CD4-positive, alpha-beta T cell treated with Interleukin-12 subunit alpha and Interleukin-12 subunit beta, for 1 hour (primary cell): ENCODE results near the gene DHX40.
A peak's percentile ranks its signal among the peaks of the same experiment; 100 is the strongest.
"Not testable (repeated sequence)": the region's sequence is repeated elsewhere in the genome, so short reads cannot be mapped to it uniquely, and the experiment has no call there.

Experiments
- DNase-seq: peaks from one replicate; pipeline ENCODE4 v3.0.0-alpha.2; 2020

The DHX40 gene

GRCh38 chr17:59561042-59561441 lies 4.4 kb upstream of the DHX40 start:
- peak; percentile 23 for DNase-seq

DNA sequence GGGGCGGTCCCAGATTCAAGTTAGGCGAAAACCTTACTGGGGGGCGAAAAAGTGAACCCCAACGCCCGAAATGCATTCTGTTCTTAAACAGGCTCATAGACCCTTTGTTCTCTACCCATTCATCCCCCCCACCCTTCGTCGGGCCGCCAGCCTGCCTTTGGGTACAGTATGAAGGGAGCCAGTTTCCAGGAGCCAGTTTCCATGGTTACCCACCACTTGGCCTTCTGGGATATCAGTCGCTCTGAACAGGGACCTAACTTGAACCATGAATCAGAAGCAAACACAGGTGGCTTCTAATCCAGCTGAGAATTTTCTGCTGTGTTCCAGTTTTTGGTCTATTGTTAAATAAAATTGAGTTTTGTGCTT lies 532 bp downstream of the DHX40 start:
- DNase-seq = peak; percentile 73

GRCh38 chr17:59569151-59569550 lies 3.7 kb downstream of the DHX40 start:
- DNase-seq = not testable (repeated sequence)

DNA sequence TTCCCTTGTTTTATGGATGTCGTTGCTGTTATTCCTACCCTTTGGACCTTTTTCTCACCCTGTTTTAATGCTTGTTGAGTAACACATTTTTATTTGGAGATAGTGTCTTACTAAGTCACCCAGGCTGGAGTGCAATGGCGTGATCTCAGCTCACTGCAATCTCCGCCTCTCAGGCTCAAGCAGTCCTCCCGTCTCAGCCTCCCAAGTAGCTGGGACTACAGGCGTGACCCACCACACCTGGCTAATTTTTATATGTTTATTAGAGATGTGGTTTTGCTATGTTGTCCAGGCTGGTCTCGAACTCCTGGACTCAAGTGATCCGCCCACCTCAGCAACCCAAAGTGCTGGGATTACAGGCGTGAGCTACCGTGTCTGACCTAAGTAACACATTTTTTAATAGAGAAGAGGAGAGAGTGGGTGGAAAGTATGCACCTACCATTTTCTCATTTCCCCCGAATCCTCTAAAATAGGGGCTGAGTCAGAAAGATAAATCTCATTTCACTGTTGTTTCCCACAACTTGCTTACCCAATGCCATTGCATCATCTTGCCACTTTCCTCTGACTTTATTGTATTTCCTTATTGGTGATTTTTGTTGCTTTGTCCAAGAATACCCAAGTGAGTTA lies 7.0 kb downstream of the DHX40 start:
- DNase-seq = no peak

DNA sequence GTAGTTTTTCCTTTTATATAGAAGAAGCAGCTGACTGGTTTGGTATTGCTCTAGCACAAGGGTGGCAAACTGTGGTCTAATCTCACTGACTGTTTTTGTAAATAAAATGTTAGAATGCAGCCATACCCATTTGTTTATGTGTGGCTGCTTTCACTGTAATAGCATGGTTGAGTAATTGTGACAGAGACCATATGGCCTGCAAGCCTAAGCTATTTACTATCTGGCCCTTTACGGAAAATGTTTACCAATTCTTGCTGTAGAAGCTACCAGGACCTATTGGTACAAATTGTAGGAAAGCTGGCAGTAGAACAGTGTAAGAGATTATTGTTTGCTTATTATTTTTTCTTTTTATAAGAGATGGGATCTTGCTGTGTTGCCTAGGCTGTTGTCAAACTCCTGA lies 18.8 kb downstream of the DHX40 start:
- DNase-seq = not testable (repeated sequence)

- no peak for DNase-seq
Measured at GRCh38 chr17:59600169-59600568, 34.8 kb downstream of the DHX40 start.

DNA sequence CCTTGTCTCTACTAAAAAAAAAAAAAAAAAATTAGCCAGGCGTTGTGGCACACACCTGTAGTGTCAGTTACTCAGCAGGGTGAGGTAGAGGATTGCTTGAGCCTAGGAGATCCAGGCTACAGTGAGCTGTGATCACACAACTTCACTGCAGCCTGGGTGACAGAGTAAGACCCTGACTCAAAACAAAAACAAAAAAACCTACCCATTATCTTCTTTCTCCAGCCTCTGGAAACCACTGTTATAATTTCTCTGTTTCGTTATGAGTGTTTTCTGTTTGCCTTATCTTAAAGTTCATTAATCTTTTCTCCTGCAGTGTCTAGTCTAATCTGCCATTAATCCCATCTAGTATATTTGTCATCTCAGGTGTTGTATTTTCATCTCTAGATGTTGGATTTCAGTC lies 35.7 kb downstream of the DHX40 start:
- no peak for DNase-seq

GRCh38 chr17:59607061-59607460 lies 41.7 kb downstream of the DHX40 start:
- DNase-seq = no peak

- DNase-seq = peak; percentile 29
Measured at GRCh38 chr17:59607817-59608403, 42.5 kb downstream of the DHX40 start.

GRCh38 chr17:59611503-59611902 lies 46.1 kb downstream of the DHX40 start:
- no peak for DNase-seq

- DNase-seq = no peak
Measured at GRCh38 chr17:59616253-59616920, 51.0 kb downstream of the DHX40 start.

- no peak for DNase-seq
Measured at GRCh38 chr17:59617156-59617732, 51.8 kb downstream of the DHX40 start.

DNA sequence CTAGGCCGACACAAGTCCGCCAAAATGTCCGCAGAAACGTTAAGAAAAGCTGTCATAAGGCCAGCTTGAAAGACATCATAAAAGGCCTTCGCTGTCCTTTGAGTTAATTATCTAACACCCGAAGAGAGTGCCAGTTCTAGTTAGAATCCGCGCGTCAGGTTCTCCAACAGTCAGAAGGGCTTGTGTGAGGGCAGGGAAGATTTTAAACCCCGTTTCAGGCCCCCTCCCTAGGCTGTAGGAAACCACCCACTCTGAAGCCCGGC lies 53.6 kb downstream of the DHX40 start:
- no peak for DNase-seq

- peak; percentile 92 for DNase-seq
Measured at GRCh38 chr17:59619298-59620063, 54.1 kb downstream of the DHX40 start, which contains the start of gene CLTC. CLTC (plus strand) TSS chr17:59619895; CDS start chr17:59620132, 237 bp downstream.

DNA sequence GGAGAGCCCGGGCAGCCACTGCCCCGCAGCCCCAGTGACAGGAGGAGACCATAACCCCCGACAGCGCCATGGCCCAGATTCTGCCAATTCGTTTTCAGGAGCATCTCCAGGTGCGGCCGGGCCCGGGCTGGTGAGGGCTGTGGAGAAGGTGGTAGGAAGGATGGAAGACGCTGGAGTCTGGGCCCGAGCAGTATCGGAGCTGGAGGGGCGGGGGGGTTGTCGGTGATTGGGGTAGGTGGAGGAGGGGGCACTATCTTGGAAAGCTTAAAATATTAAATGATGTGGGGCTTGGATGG lies 54.6 kb downstream of the DHX40 start:
- no peak for DNase-seq

DNA sequence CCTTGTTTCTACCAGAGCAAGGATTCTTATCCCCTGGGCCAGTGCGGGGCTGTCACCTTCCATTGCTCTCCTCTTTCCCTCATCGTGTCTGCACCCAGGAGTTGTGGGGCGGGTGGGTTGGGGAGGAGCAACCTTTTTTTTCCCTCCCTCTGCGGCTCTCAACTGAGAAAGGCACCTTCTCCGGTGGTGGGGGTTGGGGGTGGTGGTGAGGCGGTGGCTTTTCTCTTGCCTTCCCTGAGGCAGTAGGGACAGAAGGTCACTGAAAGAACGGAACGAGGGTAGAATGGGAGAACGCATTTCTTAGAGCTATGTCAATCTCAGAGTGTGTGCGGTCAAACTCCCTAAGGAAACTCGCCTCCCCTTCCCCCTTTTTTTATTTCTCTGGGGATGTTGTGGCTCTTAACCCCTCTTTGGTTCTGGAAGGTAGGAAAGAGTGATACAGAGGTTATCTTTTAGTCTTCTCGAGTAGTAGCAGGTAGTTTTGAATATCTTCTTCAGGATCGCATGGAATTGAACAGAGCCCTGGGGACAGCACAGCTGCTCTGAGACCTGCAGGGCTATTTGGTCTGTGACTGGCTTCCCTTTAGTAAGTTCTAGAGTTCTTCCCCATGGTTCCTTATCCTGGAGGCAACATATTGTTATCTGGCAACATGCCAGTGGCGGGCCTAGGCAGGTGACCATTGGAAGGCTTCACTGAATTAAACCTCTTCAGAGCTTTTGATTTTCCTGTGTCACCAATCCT lies 55.3 kb downstream of the DHX40 start:
- peak; percentile 66 for DNase-seq

DNA sequence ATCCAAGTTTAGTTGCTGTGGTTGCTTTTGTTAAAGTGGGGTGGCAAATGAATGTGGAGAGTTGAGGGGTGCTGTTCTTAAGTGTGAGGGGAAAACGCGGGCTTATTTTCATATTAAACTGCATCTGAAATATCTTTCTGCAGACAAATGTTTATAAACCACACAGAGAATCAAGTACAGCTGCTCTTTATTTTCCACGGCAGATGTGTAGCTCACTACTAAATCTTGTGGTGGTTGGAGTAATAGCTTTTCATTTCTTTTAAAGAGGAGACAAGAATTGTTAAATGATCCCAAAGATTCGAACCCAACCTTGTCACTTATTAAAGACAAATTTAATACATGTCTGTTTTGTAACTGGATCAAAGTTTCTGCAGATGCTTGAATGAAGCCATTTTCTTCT lies 56.4 kb downstream of the DHX40 start:
- DNase-seq = no peak

GRCh38 chr17:59623151-59623550 lies 57.7 kb downstream of the DHX40 start:
- DNase-seq = no peak

DNA sequence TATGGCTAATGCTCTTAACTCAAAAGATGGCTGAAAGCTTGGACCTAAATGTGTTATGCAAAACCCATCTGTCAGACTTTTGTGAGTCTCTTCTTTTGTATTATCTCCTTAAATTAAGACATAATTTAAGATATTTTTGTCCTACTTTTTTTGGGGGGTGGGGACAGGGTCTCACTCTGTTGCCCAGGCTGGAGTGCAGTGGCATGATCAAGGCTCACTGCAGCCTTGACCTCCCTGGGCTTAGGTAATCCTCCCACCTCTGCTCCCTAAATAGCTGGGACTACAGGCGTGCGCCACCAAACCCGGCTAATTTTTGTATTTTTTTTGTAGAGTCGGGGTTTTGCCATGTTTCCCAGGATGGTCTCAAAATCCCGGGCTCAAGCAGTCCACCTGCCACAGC lies 61.3 kb downstream of the DHX40 start:
- no peak for DNase-seq

- DNase-seq = no peak
Measured at GRCh38 chr17:59627274-59627673, 61.9 kb downstream of the DHX40 start.

GRCh38 chr17:59627770-59628171 lies 62.4 kb downstream of the DHX40 start:
- no peak for DNase-seq

GRCh38 chr17:59629174-59629573 lies 63.8 kb downstream of the DHX40 start:
- DNase-seq = no peak

DNA sequence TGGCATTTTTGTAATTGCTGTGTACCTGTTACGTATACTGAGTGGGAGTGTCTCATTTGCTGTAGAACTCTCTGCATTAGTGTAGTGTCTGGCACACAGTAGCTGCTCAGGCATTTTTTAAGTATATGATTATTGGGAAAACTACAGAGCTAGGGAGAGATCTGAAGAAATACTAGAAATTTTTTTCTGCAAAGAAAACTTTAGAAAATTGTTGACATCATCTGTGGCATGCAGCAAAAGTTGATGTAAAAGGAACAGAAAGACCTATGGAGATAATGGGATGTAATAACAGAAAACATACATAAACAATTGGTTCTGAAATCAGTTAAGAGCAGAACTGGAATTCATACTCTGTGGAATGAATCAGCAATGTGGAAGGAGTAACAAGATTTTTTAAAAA lies 65.9 kb downstream of the DHX40 start:
- DNase-seq = no peak
